ENCODE measurements around the gene MUC5AC. TPM values are rescaled to one million over a fixed set of nuclear protein-coding genes. Genes with fewer than 3 reads are reported as not detected.

Gene MUC5AC
- total RNA-seq, 4 donors from 2014 or later, result under 0.01 TPM; not detected in 1

DNA sequence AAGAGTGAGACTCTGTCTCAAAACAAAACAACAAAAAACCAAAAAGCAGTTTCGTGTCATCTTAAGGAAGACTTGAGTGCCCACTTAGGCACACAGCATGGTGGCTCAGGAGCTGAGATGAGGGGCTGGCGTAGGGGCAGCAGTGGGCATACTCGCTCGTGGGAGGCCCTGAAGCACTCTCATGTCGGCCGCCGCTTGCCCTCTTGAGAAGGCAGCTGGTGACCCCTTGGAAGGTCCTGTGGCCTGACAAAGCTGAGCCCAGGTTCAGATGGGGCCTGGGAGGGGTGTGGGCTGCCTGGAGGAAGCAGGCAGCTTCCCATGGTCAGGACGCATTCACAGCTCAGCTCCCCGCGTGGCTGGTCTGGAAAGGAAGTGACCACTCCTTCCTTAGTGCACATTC lies 80.1 kb downstream of the MUC5AC start:
- intact Hi-C loops (cut with DNase I), result no loop called here
- Histone ChIP-seq H3K4me3 (no peak overlapping the region), H3K36me3 (no peaks in the 10 kb centered on the region), H3K4me1 (no peaks in the 10 kb centered on the region), H3K27me3 (peaks cover 0 to 10% (median 0%) of the 10 kb centered on the region in 4 donors), H3K27ac (replicated peaks in 1 of 4) (no peak overlapping the region), H3K9me3 (no peaks in the 10 kb centered on the region)
- TF ChIP-seq POLR2A (IDR thresholded peaks at IDR 0.05; ENCODE audit: low read depth), result no peak
- TF ChIP-seq, protein P1, sequence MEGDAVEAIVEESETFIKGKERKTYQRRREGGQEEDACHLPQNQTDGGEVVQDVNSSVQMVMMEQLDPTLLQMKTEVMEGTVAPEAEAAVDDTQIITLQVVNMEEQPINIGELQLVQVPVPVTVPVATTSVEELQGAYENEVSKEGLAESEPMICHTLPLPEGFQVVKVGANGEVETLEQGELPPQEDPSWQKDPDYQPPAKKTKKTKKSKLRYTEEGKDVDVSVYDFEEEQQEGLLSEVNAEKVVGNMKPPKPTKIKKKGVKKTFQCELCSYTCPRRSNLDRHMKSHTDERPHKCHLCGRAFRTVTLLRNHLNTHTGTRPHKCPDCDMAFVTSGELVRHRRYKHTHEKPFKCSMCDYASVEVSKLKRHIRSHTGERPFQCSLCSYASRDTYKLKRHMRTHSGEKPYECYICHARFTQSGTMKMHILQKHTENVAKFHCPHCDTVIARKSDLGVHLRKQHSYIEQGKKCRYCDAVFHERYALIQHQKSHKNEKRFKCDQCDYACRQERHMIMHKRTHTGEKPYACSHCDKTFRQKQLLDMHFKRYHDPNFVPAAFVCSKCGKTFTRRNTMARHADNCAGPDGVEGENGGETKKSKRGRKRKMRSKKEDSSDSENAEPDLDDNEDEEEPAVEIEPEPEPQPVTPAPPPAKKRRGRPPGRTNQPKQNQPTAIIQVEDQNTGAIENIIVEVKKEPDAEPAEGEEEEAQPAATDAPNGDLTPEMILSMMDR (IDR thresholded peaks at IDR 0.05), result no peak
- no peak for DNase-seq (ENCODE audit: extremely low spot score)
- 70% methylated on average over 10 of the region's 10 CpGs for WGBS

- Histone ChIP-seq H3K9me3 (no peaks in the 10 kb centered on the region), H3K27me3 (no peaks in the 10 kb centered on the region), H3K27ac (replicated peaks in 1 of 4) (no peak overlapping the region), H3K4me3 (no peak overlapping the region), H3K4me1 (no peaks in the 10 kb centered on the region), H3K36me3 (no peaks in the 10 kb centered on the region)
- no peak for DNase-seq (ENCODE audit: extremely low spot score)
- TF ChIP-seq, protein P1 (IDR thresholded peaks at IDR 0.05), result no peak
- TF ChIP-seq POLR2A (IDR thresholded peaks at IDR 0.05; ENCODE audit: low read depth) (no peak), POLR2AphosphoS5 (IDR thresholded peaks at IDR 0.05) (no peak), EP300 (IDR thresholded peaks at IDR 0.05) (no peak)
- intact Hi-C loops (cut with DNase I), result no loop called here
- 55% methylated on average over 11 of the region's 34 CpGs for WGBS
Observed at GRCh38 chr11:1238767-1239595, 81.2 kb downstream of the MUC5AC start.

- H3K36me3 ChIP-seq, result no peaks in the 10 kb centered on the region
- no peaks in the 10 kb centered on the region for H3K4me1 ChIP-seq
- H3K27ac ChIP-seq (replicated peaks in 1 of 4), result no peak overlapping the region
- TF ChIP-seq POLR2AphosphoS5 (IDR thresholded peaks at IDR 0.05), result no peak
- no peak for TF ChIP-seq POLR2A (IDR thresholded peaks at IDR 0.05; ENCODE audit: low read depth)
- no peak for TF ChIP-seq EP300 (IDR thresholded peaks at IDR 0.05)
- TF ChIP-seq, protein P1 (IDR thresholded peaks at IDR 0.05), result no peak
- no peak for DNase-seq (ENCODE audit: extremely low spot score)
- intact Hi-C loops (cut with DNase I), result no loop called here
- no peaks in the 10 kb centered on the region for H3K27me3 ChIP-seq
- no peaks in the 10 kb centered on the region for H3K9me3 ChIP-seq
- WGBS, result 90% methylated on average over 23 of the region's 23 CpGs
- H3K4me3 ChIP-seq, result no peak overlapping the region
Observed at GRCh38 chr11:1239596-1240205, 81.9 kb downstream of the MUC5AC start.

- no CpG with 5 or more reads among the region's 25 CpGs for WGBS
- TF ChIP-seq EP300 (IDR thresholded peaks at IDR 0.05), result no peak
- TF ChIP-seq POLR2AphosphoS5 (IDR thresholded peaks at IDR 0.05), result no peak
- no peak for TF ChIP-seq POLR2A (IDR thresholded peaks at IDR 0.05; ENCODE audit: low read depth)
- TF ChIP-seq, protein P1 (IDR thresholded peaks at IDR 0.05), result no peak
- Histone ChIP-seq H3K27me3 (no peaks in the 10 kb centered on the region), H3K9me3 (no peaks in the 10 kb centered on the region), H3K36me3 (no peaks in the 10 kb centered on the region), H3K27ac (replicated peaks in 1 of 4) (no peak overlapping the region), H3K4me3 (no peak overlapping the region), H3K4me1 (no peaks in the 10 kb centered on the region)
- no peak for DNase-seq (ENCODE audit: extremely low spot score)
- intact Hi-C loops (cut with DNase I), result no loop called here
Observed at GRCh38 chr11:1240771-1241170, 83.0 kb downstream of the MUC5AC start.
